ENCODE results near the gene USP24.
"Not testable (repeated sequence)": the region's sequence is repeated elsewhere in the genome, so short reads cannot be mapped to it uniquely, and the experiment has no call there.

USP24 gene

GRCh38 chr1:55196433-55197035, 18.6 kb downstream of the USP24 start:
- no peak for DNase-seq

GRCh38 chr1:55195521-55196233, 19.5 kb downstream of the USP24 start:
- DNase-seq: no peak

GRCh38 chr1:55194851-55195250, 20.3 kb downstream of the USP24 start:
- no peak for DNase-seq

- no peak for DNase-seq
These were observed 23.1 kb downstream of the USP24 start for GRCh38 chr1:55192093-55192492.

- DNase-seq: not testable (repeated sequence)
These were observed 23.8 kb downstream of the USP24 start for GRCh38 chr1:55191219-55191952.

GRCh38 chr1:55190109-55190508, 25.1 kb downstream of the USP24 start:
- no peak for DNase-seq

GRCh38 chr1:55188909-55189308, 26.3 kb downstream of the USP24 start:
- DNase-seq: no peak

GRCh38 chr1:55185832-55186231, 29.3 kb downstream of the USP24 start:
- no peak for DNase-seq

- DNase-seq: no peak
These were observed 30.3 kb downstream of the USP24 start for GRCh38 chr1:55184859-55185258.

GRCh38 chr1:55181666-55182065, 33.5 kb downstream of the USP24 start:
- no peak for DNase-seq

- DNase-seq: no peak
These were observed 35.0 kb downstream of the USP24 start for GRCh38 chr1:55180075-55180670.

- no peak for DNase-seq
These were observed 35.9 kb downstream of the USP24 start for GRCh38 chr1:55179177-55179835.

- no peak for DNase-seq
These were observed 42.5 kb downstream of the USP24 start for GRCh38 chr1:55172687-55173086.

GRCh38 chr1:55172272-55172671, 42.9 kb downstream of the USP24 start:
- no peak for DNase-seq

- no peak for DNase-seq
These were observed 43.5 kb downstream of the USP24 start for GRCh38 chr1:55171694-55172093.

- no peak for DNase-seq
These were observed 44.7 kb downstream of the USP24 start for GRCh38 chr1:55170426-55170825.

- no peak for DNase-seq
These were observed 46.0 kb downstream of the USP24 start for GRCh38 chr1:55169126-55169525.

- DNase-seq: no peak
These were observed 46.8 kb downstream of the USP24 start for GRCh38 chr1:55168353-55168752.

- DNase-seq: no peak
These were observed 47.8 kb downstream of the USP24 start for GRCh38 chr1:55167224-55167871.

- DNase-seq: no peak
These were observed 50.3 kb downstream of the USP24 start for GRCh38 chr1:55164906-55165305.

- DNase-seq: no peak
These were observed 55.6 kb downstream of the USP24 start for GRCh38 chr1:55159571-55159970.

- DNase-seq: no peak
These were observed 58.6 kb downstream of the USP24 start for GRCh38 chr1:55156608-55157007.

GRCh38 chr1:55156093-55156492, 59.1 kb downstream of the USP24 start:
- DNase-seq: no peak

Data from KG1 (cell line).